ENCODE measurements around the gene SPAG7.

The SPAG7 gene

GRCh38 chr17:4987767-4988567, 20.4 kb upstream of the SPAG7 start:
- no peak for DNase-seq (ENCODE audit: extremely low read depth, low read depth)
- no peak for TF ChIP-seq CTCF (IDR thresholded peaks at IDR 0.05; ENCODE audit: low read depth, low read length, missing control alignments)

GRCh38 chr17:4986951-4987766, 19.5 kb upstream of the SPAG7 start, which contains the start of gene CAMTA2:
CAMTA2 (minus strand) TSS chr17:4987675; CDS start chr17:4986222, 1,453 bp downstream.
- peak; percentile 36 for DNase-seq (ENCODE audit: extremely low read depth, low read depth)
- H3K4me3 ChIP-seq (replicated peaks; ENCODE audit: low read depth, low read length), result peak within 1 kb of the TSS; percentile 65
- TF ChIP-seq CTCF (IDR thresholded peaks at IDR 0.05; ENCODE audit: low read depth, low read length, missing control alignments), result peak; percentile 76

More at GRCh38 chr17:4987767-4988567, 20.4 kb upstream of the SPAG7 start:
- H3K4me3 ChIP-seq (replicated peaks; ENCODE audit: low read depth, low read length), result peak overlapping the region; percentile 65

- no peak for DNase-seq (ENCODE audit: extremely low read depth, low read depth)
- peak overlapping the region; percentile 65 for H3K4me3 ChIP-seq (replicated peaks; ENCODE audit: low read depth, low read length)
- no peak for TF ChIP-seq CTCF (IDR thresholded peaks at IDR 0.05; ENCODE audit: low read depth, low read length, missing control alignments)
Measured at GRCh38 chr17:4986403-4986802, 18.8 kb upstream of the SPAG7 start.

- no peak overlapping the region for H3K4me3 ChIP-seq (replicated peaks; ENCODE audit: low read depth, low read length)
- no peak for TF ChIP-seq CTCF (IDR thresholded peaks at IDR 0.05; ENCODE audit: low read depth, low read length, missing control alignments)
Measured at GRCh38 chr17:4982305-4982704, 14.7 kb upstream of the SPAG7 start.

GRCh38 chr17:4980644-4981216, 13.1 kb upstream of the SPAG7 start:
- DNase-seq (ENCODE audit: extremely low read depth, low read depth), result no peak
- H3K4me3 ChIP-seq (replicated peaks; ENCODE audit: low read depth, low read length), result no peak overlapping the region
- TF ChIP-seq CTCF (IDR thresholded peaks at IDR 0.05; ENCODE audit: low read depth, low read length, missing control alignments), result peak; percentile 64

More at GRCh38 chr17:4982305-4982704, 14.7 kb upstream of the SPAG7 start:
- DNase-seq (ENCODE audit: extremely low read depth, low read depth), result no peak

GRCh38 chr17:4978726-4979125, 11.1 kb upstream of the SPAG7 start:
- TF ChIP-seq CTCF (IDR thresholded peaks at IDR 0.05; ENCODE audit: low read depth, low read length, missing control alignments), result no peak
- DNase-seq (ENCODE audit: extremely low read depth, low read depth), result no peak
- H3K4me3 ChIP-seq (replicated peaks; ENCODE audit: low read depth, low read length), result no peak overlapping the region
